Measurements from ENCODE around the gene RAD23A. TPM values are rescaled to one million over a fixed set of nuclear protein-coding genes. Genes with fewer than 3 reads are reported as not detected.
A peak's percentile ranks its signal among the peaks of the same experiment; 100 is the strongest.

RAD23A gene
- total RNA-seq, 2 donors from 2014 or later = 113 to 145 TPM

DNA sequence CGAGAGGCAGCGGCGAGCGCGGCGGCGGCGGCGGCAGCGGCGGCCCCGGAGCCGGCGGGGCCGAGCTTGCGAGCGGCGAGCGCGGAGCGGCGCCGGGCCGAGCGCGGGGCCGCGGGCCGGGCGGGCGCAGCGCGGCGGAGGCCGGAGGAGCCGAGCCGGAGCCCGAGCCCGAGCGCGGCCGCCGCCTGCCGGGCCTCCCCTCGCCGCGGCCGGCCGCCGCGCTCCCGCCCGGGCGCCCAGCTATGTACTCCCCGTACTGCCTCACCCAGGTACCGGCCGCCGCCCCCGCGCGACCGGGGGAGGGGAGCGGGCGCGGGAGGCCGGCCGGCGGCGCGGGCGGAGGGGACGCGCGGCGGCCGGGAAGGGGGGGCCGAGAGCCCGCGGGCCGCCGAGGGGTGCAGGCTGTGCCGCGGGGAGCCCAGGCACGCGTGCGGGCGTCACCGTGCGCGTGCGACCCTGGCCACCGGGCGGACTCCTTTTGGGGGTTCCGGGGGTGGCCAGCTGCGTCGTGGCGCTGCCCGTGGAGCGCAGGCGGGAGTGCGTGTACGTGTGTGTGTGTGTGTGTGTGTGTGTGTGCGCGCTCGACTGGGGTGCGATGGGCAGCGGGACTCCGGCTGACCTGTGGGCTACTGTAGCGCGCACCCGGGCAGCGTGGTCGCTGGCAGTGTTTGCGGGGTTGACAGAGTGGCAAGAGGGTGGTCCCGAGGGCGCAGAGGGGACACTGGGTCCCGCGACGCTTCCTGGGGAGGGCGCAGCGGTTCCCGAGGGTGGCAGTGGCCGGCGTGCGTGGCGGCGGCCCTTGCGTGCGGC, 50.1 kb downstream of the RAD23A start:
- intact Hi-C loops (cut with DNase I) = loop anchor here (2.0 kb wide), 2 partner anchors 23 to 65 kb away; no protein-coding TSS in a partner anchor
- no peaks in the 10 kb centered on the region for H3K9me3 ChIP-seq
- peak overlapping the region; percentile 96 to 97 for H3K27ac ChIP-seq
- no peaks in the 10 kb centered on the region for H3K36me3 ChIP-seq
- peak overlapping the region; percentile 78 to 87 for H3K4me3 ChIP-seq
- H3K4me1 ChIP-seq (replicated peaks) = peaks cover 25% of the 10 kb centered on the region
- WGBS = 0% methylated on average over 3 of the region's 129 CpGs
- TF ChIP-seq, protein P1, sequence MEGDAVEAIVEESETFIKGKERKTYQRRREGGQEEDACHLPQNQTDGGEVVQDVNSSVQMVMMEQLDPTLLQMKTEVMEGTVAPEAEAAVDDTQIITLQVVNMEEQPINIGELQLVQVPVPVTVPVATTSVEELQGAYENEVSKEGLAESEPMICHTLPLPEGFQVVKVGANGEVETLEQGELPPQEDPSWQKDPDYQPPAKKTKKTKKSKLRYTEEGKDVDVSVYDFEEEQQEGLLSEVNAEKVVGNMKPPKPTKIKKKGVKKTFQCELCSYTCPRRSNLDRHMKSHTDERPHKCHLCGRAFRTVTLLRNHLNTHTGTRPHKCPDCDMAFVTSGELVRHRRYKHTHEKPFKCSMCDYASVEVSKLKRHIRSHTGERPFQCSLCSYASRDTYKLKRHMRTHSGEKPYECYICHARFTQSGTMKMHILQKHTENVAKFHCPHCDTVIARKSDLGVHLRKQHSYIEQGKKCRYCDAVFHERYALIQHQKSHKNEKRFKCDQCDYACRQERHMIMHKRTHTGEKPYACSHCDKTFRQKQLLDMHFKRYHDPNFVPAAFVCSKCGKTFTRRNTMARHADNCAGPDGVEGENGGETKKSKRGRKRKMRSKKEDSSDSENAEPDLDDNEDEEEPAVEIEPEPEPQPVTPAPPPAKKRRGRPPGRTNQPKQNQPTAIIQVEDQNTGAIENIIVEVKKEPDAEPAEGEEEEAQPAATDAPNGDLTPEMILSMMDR (IDR thresholded peaks at IDR 0.05) = peak in 1 of 4 experiments; percentile 6
- no peak for TF ChIP-seq POLR2AphosphoS5 (IDR thresholded peaks at IDR 0.05)
- H3K27me3 ChIP-seq (replicated peaks; ENCODE audit: insufficient read depth) = no peaks in the 10 kb centered on the region
- no peak for DNase-seq (ENCODE audit: low spot score)

DNA sequence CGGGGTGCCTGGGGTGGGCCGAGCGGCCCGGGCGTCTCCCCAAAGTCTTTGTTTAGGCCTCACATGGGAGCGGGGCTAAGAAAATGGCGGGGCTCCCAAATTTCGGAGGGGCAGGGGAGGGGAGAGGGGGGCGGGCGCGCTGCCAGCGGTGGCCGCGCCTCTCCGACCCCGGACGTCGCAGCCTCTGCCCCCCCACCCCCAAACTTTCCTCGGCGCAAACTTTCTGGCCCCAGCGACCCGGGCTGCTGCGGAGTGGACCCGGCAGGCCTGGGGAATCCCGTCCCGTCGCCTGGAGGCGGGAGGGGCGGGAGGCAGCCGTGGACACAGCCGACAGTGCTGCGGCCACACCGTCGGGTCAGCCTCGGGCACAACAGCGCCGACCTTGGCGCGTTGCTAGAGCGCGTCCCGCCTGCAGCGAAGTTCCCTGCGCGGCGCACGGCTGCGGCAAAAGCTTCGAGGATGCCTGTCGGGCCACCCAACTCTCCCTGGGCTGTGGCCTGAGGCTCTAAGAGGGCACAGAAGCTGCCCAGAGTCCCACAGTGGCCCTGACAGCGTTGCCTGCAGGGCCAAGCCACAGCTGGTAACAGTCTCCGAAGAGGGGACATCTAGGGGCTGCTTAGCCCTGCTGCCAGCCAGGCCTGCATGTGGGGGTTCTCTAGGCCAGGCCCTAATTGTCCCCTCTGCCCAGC, 50.9 kb downstream of the RAD23A start:
- H3K9me3 ChIP-seq = no peaks in the 10 kb centered on the region
- peaks cover 25% of the 10 kb centered on the region for H3K4me1 ChIP-seq (replicated peaks)
- no peaks in the 10 kb centered on the region for H3K36me3 ChIP-seq
- H3K27ac ChIP-seq = peak overlapping the region; percentile 96 to 97
- no peaks in the 10 kb centered on the region for H3K27me3 ChIP-seq (replicated peaks; ENCODE audit: insufficient read depth)
- no peak for DNase-seq (ENCODE audit: low spot score)
- intact Hi-C loops (cut with DNase I) = loop anchor here (2.0 kb wide), 2 partner anchors 22 to 64 kb away; no protein-coding TSS in a partner anchor
- peak overlapping the region; percentile 78 to 87 for H3K4me3 ChIP-seq
- 4% methylated on average over 32 of the region's 52 CpGs for WGBS
- no peak for TF ChIP-seq POLR2A (IDR thresholded peaks at IDR 0.05)
- TF ChIP-seq POLR2AphosphoS5 (IDR thresholded peaks at IDR 0.05) = no peak
- TF ChIP-seq, protein P1 (IDR thresholded peaks at IDR 0.05) = peak in 1 of 4 experiments; percentile 17

DNA sequence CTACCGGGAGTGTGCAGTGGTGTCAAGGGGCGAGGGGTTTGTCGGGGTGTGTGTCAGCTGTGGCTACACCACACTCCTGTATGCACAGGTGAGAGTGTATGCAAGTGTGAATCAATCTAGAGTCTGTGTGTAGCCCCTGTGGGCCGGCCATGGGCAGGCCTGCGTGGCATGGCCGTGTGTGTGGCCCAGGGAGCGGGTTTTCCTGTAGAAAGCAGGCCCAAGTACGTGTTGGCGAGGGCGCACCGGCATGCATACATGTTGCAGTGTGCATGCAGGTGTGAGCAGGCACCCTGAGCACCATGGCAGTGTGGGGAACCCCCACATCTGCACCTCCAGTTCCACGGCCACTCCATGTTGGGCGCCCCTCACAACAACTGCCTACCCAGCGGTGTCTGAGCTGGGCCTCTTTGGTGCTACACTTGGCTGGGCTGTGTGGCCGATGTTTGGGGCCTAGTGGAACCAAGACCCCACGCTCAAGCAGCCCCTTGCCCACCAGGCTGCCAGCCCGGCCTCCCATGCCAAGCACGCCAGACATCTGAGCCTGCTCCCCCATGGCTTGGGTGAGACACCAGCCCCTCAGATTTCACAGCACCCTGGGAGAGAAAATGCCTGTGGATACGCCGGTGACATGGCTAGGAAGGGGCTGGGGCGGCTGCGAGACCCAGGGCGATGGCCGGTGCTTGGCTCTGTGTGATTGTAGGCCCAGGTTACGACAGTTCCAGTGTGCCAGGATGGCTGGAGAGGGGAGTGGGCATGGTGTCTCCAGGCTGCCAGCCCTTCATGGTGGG, 51.7 kb downstream of the RAD23A start:
- peak overlapping the region; percentile 96 to 97 for H3K27ac ChIP-seq
- H3K4me1 ChIP-seq (replicated peaks) = peaks cover 25% of the 10 kb centered on the region
- 18% methylated on average over 19 of the region's 25 CpGs for WGBS
- intact Hi-C loops (cut with DNase I) = loop anchor here (2.0 kb wide), 2 partner anchors 21 to 63 kb away; no protein-coding TSS in a partner anchor
- peak overlapping the region; percentile 78 to 87 for H3K4me3 ChIP-seq
- no peaks in the 10 kb centered on the region for H3K27me3 ChIP-seq (replicated peaks; ENCODE audit: insufficient read depth)
- H3K9me3 ChIP-seq = no peaks in the 10 kb centered on the region
- DNase-seq (ENCODE audit: low spot score) = no peak
- H3K36me3 ChIP-seq = no peaks in the 10 kb centered on the region
- TF ChIP-seq POLR2AphosphoS5 (IDR thresholded peaks at IDR 0.05) = no peak
- no peak for TF ChIP-seq POLR2A (IDR thresholded peaks at IDR 0.05)
- TF ChIP-seq, protein P1 (IDR thresholded peaks at IDR 0.05) = no peak

DNA sequence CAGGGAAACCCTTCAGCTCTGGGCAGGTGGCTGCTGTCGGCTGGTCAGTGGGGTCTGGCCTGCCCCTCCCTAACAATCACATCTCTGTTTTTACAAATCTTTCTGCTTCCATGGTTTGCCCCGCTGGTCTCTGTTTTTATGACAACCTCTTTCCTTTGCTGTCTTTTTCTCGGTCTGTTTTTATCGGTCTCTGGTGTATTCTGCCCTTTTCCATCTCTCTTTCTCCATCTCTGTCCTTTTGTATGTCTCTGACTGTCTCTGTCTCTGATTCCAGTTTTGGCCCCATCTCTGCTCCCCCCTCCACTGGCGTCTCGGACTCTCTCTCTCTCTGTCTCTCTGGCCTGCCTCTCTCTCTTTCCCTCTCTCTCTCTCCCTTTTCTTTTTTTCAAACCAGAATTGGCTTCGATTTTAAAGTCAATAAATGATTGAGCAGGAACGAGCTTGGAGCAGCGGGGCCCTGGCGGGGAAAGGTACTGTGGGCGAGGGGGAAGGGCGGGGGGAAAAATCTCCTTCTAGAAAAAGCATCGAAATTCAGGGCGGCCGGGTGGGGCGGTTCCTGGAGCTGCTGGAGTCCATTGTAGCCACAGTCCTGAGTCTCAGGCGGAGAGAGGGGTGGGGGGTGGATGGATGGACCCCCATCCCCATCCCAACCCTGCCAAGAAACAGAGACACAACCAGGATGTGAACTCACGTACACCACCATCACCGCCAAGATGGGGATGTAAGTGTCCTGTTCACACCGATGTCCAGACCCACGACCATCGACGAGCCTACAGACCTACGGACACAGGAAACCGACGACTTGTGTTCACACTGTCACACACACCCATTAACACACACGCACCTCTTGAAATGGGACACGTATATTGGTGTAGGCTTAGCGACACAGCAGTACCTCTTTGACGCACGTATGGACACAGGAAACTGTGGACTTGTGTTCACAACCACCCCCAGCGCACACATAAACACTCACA, 52.6 kb downstream of the RAD23A start:
- intact Hi-C loops (cut with DNase I) = loop anchor here (2.0 kb wide), 2 partner anchors 21 to 63 kb away; no protein-coding TSS in a partner anchor
- peaks cover 33% of the 10 kb centered on the region for H3K4me1 ChIP-seq (replicated peaks)
- peak overlapping the region; percentile 96 to 97 for H3K27ac ChIP-seq
- 26% methylated on average over 32 of the region's 32 CpGs for WGBS
- H3K4me3 ChIP-seq = peak overlapping the region; percentile 78 to 87
- no peak for DNase-seq (ENCODE audit: low spot score)
- no peaks in the 10 kb centered on the region for H3K36me3 ChIP-seq
- no peaks in the 10 kb centered on the region for H3K27me3 ChIP-seq (replicated peaks; ENCODE audit: insufficient read depth)
- TF ChIP-seq POLR2A (IDR thresholded peaks at IDR 0.05) (no peak), POLR2AphosphoS5 (IDR thresholded peaks at IDR 0.05) (peak; percentile 54)
- TF ChIP-seq, protein P1 (IDR thresholded peaks at IDR 0.05) = peak in 1 of 4 experiments; percentile 20
- H3K9me3 ChIP-seq = no peaks in the 10 kb centered on the region

Data from prostate gland (tissue), 2 donors.